Endothelial cell of umbilical vein (primary cell): ENCODE results near the gene GSTM4. TPM values are rescaled to one million over a fixed set of nuclear protein-coding genes. Genes with fewer than 3 reads are reported as not detected.

ENCODE experiments used
- BruUV-seq: library from RNA; stranded (reverse); fragments of 400-500 nt; replicated peaks from 2 replicates; lab custom pipeline; 2021; lab: Mats Ljungman, UMichigan
- CTCF ChIA-PET: fragments of 300-600, 350-600 bp; sonication (Branson Sonifier 250); formaldehyde crosslinking; loops from one replicate; lab custom pipeline; 2021; ENCODE audit warnings: antibody characterized with exemption, inconsistent platforms; lab: Charles Lee
- POLR2A ChIA-PET: fragments of 300-600, 350-600 bp; sonication (Branson Sonifier 250); formaldehyde crosslinking; loops from one replicate; lab custom pipeline; 2021; ENCODE audit warnings: antibody characterized with exemption, inconsistent platforms; lab: Charles Lee
- DNase-seq: peaks from one replicate; pipeline ENCODE4 v3.0.0-alpha.2; 2011; ENCODE audit warnings: low read depth, low spot score
- FAIRE-seq: peaks from 2 replicates; lab custom pipeline; 2011; peaks lifted over from hg19 to GRCh38; lab: Jason Lieb, UNC
- H2AFZ ChIP-seq: 2 replicates; pipeline ENCODE4 v1.6.0; 2012; ENCODE audit warnings: low read depth, low read length, control low read depth, inconsistent platforms
- H3K27ac ChIP-seq: 2 replicates; pipeline ENCODE4 v1.5.1; 2011; ENCODE audit warnings: low read depth, mild to moderate bottlenecking, control low read depth, low read length, moderate library complexity; ENCODE audit not compliant: insufficient read depth
- H3K27me3 ChIP-seq, 2 experiments: 2 replicates each; pipeline versions ENCODE4 v1.6.0 to v1.6.1; 2011; ENCODE audit warnings: low read length in 2 of 2, mixed read lengths in 1 of 2; ENCODE audit not compliant: control insufficient read depth in 2 of 2, insufficient read depth in 2 of 2
- H3K36me3 ChIP-seq, 2 experiments: 2 replicates in 1 of 2; 3 replicates in 1 of 2; pipeline ENCODE4 v1.5.1; 2011; ENCODE audit warnings: low read length in 2 of 2, mild to moderate bottlenecking in 1 of 2, moderate library complexity in 1 of 2; ENCODE audit not compliant: control insufficient read depth in 2 of 2, insufficient read depth in 2 of 2; ENCODE audit errors: extremely low read depth in 1 of 2
- H3K4me1 ChIP-seq: 3 replicates; pipeline ENCODE4 v1.5.1; 2011; ENCODE audit warnings: mild to moderate bottlenecking, low read length; ENCODE audit not compliant: control insufficient read depth, insufficient read depth; ENCODE audit errors: extremely low read depth
- H3K4me2 ChIP-seq: 2 replicates; pipeline ENCODE4 v1.6.1; 2011; ENCODE audit warnings: low read length, control low read depth, mixed read lengths; ENCODE audit not compliant: insufficient read depth
- H3K4me3 ChIP-seq, 3 experiments: fragments of 200-600 bp in 1 of 3; sonication (generic), shearing (Covaris generic) in 1 of 3; replicated peaks in 1 of 3; 2 replicates each; pipeline ENCODE4 v1.5.1; 2011 to 2016; ENCODE audit warnings: control low read depth in 3 of 3, low read length in 3 of 3, mild to moderate bottlenecking in 2 of 3, inconsistent platforms in 1 of 3, low read depth in 1 of 3, moderate library complexity in 1 of 3; ENCODE audit not compliant: insufficient read depth in 1 of 3
- H3K79me2 ChIP-seq: 2 replicates; pipeline ENCODE4 v1.6.0; 2012; ENCODE audit warnings: low read length, inconsistent platforms; ENCODE audit not compliant: control insufficient read depth, insufficient read depth
- H3K9ac ChIP-seq: replicated peaks from 2 replicates; pipeline ENCODE3; 2011; ENCODE audit warnings: low read length, control low read depth; ENCODE audit not compliant: insufficient read depth; ENCODE audit errors: extremely low read depth
- H3K9me1 ChIP-seq: replicated peaks from 3 replicates; pipeline ENCODE4 v1.6.0; 2011; ENCODE audit warnings: mild to moderate bottlenecking, low read length; ENCODE audit not compliant: control insufficient read depth, insufficient read depth; ENCODE audit errors: extremely low read depth
- H3K9me3 ChIP-seq: replicated peaks from 2 replicates; pipeline ENCODE4 v1.5.1; 2012; ENCODE audit warnings: low read length, inconsistent platforms; ENCODE audit not compliant: control insufficient read depth, insufficient read depth
- H4K20me1 ChIP-seq: replicated peaks from 2 replicates; pipeline ENCODE3; 2011; ENCODE audit warnings: mild to moderate bottlenecking, low read length; ENCODE audit not compliant: control insufficient read depth, insufficient read depth; ENCODE audit errors: extremely low read depth
- EZH2 ChIP-seq: IDR thresholded peaks from 2 replicates; pipeline ENCODE4 v1.6.1; 2012; ENCODE audit warnings: borderline replicate concordance, low read depth, mild to moderate bottlenecking, moderate library complexity, low read length, inconsistent platforms; ENCODE audit not compliant: severe bottlenecking
- MYC ChIP-seq: IDR thresholded peaks from one replicate; pipeline ENCODE4 v1.6.1; 2011; ENCODE audit warnings: mild to moderate bottlenecking, low read depth, low read length
- dilution Hi-C: fragments of 300-500 bp; cut with MboI; formaldehyde crosslinking; loops from one replicate; pipeline ENCODE4 v1.15.0; 2019; ENCODE audit warnings: low sequenced_read_pairs; ENCODE audit not compliant: extremely low pct_ligation_motif_present
- intact Hi-C: fragments of 100-400 bp; cut with micrococcal nuclease; formaldehyde crosslinking; loops from one replicate; pipeline ENCODE4 v1.10.0; 2022
- polyA plus RNA-seq, 4 experiments: library from polyadenylated mRNA; depleted of rRNA in 3 of 4; stranded (reverse) in 3 of 4; unstranded in 1 of 4; fragments of >200 nt; gene quantifications; 2 replicates each; pipeline versions ENCODE4 v1.2.1 to v1.2.3, GENCODE V29; 2011 to 2012; ENCODE audit warnings: missing spikeins in 1 of 4
- total RNA-seq: library from RNA; stranded (reverse); gene quantifications from 2 replicates; pipeline ENCODE4 v1.2.3, GENCODE V29; 2021

GSTM4 gene
- total and polyA plus RNA-seq, 2 donors (not counting 3 experiments of a cell fraction or from before 2014, with no cell fraction given), result 9.5 to 11.6 TPM

DNA sequence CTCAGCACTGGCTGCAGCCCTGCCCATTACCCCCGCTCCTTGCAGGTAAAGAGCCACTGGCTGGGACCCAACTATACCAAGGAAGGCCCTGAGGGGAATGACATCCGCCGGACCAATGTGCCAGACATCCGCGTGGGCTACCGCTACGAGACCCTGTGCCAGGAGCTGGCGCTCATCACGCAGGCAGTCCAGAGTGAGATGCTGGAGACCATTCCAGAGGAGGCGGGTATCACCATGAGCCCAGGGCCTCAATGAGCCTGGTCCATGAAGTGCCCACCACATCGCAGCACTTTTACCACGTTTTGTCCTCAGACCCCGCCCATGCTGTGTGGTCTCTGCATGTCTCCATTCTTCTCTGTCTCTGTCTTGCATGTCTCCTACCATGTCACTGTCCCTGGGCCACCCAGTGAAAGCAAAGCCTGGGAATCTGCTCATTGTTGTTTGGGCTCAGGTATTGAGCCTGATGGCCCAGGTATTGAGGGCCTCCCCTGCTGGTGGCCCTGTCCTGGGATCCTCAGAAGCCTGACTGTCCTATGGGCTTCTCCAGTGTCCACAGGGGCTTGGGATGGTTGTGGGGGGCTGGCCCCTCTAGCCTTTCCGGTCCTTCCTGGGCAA, 24.9 kb upstream of the GSTM4 start:
- intact Hi-C loops, result loop anchor here (1.0 kb wide), 1 partner anchor 85 kb away; no protein-coding TSS in a partner anchor
- POLR2A ChIA-PET, result interaction anchor here (2.2 kb wide), 1 partner anchor 83 kb away, joined by 11 read pairs; the partner anchor contains the start of gene GNAI3
- FAIRE-seq, result no peak
- no peak overlapping the region for H3K9ac ChIP-seq
- CTCF ChIA-PET, result interaction anchor here (0.6 to 15.2 kb wide), 30 partner anchors 9 to 349 kb away, joined by 3 to 565 read pairs (median 5); partner anchors contain the start of genes AMPD2, GNAI3 and GNAT2
- no peak for DNase-seq
- no peaks in the 10 kb centered on the region for H3K4me1 ChIP-seq
- H4K20me1 ChIP-seq, result no peaks in the 10 kb centered on the region
- dilution Hi-C loops, result no loop called here
- TSS peak; percentile 12 for BruUV-seq
- H3K9me1 ChIP-seq, result no peaks in the 10 kb centered on the region
- no peak overlapping the region for H2AFZ ChIP-seq
- H3K27me3 ChIP-seq, result no peaks in the 10 kb centered on the region
- H3K4me3 ChIP-seq, result no peak overlapping the region
- H3K79me2 ChIP-seq, result no peaks in the 10 kb centered on the region
- H3K4me2 ChIP-seq, result no peak overlapping the region
- H3K36me3 ChIP-seq, result peaks cover 9 to 47% of the 10 kb centered on the region in 2 experiments
- H3K9me3 ChIP-seq, result no peaks in the 10 kb centered on the region
- H3K27ac ChIP-seq, result no peak overlapping the region
- TF ChIP-seq MYC, result no peak

DNA sequence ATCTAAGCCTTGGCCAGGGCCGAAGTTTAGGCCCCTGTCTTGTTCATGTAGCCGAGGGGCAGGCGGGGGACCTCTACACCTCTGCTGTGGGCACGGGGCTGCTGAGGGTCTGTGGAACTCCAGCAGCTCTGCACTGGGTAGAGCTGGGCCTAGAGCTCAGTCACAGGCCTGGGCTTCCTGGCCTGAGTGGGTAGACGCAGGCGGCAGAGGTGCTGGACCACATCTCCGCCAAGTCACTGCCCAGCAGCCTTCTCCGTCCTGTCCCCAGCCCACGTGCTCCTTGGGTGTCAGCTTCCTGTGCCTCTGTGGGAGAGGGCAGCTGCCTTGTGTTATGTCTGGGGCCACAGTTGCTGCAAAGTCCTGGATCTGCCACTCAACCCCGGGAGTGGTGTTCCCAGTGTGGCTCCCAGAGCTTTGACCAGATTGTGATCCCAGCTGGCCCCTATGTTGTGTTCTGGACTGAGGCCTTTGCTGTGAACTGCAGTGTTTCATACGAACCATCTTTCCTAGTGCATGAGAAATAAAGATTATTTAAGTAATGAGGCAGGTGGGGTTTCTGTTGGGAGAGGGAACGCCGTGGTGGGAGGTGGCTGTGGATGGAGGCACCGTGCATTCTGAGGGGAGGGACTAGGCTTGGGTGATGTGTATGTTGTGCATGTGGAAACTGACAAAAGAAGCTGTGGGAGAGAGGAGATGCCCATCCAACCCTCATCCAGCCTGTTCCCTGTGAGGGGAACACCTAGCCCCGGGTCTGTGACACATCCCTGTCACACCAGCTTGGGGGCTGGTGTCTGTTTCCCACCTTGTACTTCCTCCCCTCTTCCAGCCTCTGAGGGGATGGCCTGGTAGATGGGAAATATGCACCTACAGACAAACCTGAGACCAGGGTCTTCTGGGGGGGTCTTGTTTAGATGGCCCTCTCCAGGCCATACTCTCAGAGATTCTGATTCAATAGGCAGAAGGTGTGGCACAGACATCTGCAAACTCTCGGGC, 24.1 kb upstream of the GSTM4 start:
- no TSS peak for BruUV-seq
- no peak for FAIRE-seq
- Histone ChIP-seq H3K9me3 (no peaks in the 10 kb centered on the region), H2AFZ (no peak overlapping the region), H3K79me2 (no peaks in the 10 kb centered on the region), H3K4me3 (no peak overlapping the region), H3K27me3 (no peaks in the 10 kb centered on the region), H3K9me1 (no peaks in the 10 kb centered on the region), H4K20me1 (no peaks in the 10 kb centered on the region), H3K27ac (no peak overlapping the region), H3K36me3 (peaks cover 9 to 41% of the 10 kb centered on the region in 2 experiments), H3K4me1 (no peaks in the 10 kb centered on the region), H3K4me2 (no peak overlapping the region), H3K9ac (no peak overlapping the region)
- POLR2A ChIA-PET, result no interaction called here
- dilution Hi-C loops (no loop called here), intact Hi-C loops (no loop called here)
- DNase-seq, result no peak
- no peak for TF ChIP-seq EZH2
- CTCF ChIA-PET, result interaction anchor here (1.1 to 15.2 kb wide), 11 partner anchors 8 to 348 kb away, joined by 4 to 565 read pairs (median 13); partner anchors contain the start of genes AMPD2, GNAI3 and GNAT2
